Myometrial cell (primary cell): ENCODE measurements around the gene DIRAS1. TPM values are rescaled to one million over a fixed set of nuclear protein-coding genes. Genes with fewer than 3 reads are reported as not detected.

Experiments used
- total RNA-seq: library from RNA; depleted of rRNA; stranded (reverse); fragments of >200 nt; gene quantifications from 2 replicates; pipeline ENCODE4 v1.2.3, GENCODE V29; 2015

Gene DIRAS1, protein sequence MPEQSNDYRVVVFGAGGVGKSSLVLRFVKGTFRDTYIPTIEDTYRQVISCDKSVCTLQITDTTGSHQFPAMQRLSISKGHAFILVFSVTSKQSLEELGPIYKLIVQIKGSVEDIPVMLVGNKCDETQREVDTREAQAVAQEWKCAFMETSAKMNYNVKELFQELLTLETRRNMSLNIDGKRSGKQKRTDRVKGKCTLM
- total RNA-seq = 0.35 TPM in 1 of 2 replicates, not detected in the other

DNA sequence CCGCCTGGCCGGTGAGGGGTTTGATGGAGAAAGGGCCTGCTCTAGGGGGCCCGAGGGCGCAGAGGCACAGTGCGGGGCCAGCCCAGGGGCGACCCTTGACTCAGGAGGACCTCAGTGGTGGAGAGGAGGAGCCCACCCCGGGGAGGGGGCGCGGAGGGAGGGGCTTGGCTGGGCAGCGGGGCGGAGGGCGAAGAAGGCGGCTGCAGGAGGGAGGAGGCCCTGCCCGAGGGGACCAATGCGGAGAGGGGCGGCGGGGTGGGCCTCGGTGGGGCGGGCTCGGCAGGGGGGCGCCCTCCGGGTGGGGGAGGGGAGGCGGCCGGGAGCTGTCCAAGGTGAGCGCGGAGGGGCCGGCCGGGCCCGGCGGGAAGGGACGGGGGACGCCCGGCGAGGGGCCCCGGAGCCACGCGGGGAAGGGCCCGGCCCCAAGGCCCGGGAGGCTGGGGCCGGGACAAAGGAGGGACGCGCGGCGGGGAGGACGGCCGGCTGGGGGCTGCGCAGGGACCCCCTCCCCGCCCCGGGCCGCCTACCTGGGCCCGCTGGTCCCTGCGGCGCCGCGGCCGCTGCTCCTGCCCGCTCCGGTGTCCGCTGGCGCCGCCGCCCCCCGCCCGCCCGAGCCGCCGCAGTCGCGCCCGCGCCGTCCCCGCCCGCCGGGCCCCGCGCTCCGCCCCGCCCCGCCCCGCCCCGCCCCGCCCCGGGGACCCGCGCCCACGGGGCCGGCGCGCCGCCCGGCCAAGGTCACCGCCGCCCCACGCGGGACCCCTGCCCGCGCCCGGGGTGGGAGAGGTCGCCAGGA is at the start of gene DIRAS1:
TSS of gene DIRAS1 (minus strand) at position 596 of the 793 bp plus-strand sequence. CDS start 3,566 bp downstream, outside the sequence.

DNA sequence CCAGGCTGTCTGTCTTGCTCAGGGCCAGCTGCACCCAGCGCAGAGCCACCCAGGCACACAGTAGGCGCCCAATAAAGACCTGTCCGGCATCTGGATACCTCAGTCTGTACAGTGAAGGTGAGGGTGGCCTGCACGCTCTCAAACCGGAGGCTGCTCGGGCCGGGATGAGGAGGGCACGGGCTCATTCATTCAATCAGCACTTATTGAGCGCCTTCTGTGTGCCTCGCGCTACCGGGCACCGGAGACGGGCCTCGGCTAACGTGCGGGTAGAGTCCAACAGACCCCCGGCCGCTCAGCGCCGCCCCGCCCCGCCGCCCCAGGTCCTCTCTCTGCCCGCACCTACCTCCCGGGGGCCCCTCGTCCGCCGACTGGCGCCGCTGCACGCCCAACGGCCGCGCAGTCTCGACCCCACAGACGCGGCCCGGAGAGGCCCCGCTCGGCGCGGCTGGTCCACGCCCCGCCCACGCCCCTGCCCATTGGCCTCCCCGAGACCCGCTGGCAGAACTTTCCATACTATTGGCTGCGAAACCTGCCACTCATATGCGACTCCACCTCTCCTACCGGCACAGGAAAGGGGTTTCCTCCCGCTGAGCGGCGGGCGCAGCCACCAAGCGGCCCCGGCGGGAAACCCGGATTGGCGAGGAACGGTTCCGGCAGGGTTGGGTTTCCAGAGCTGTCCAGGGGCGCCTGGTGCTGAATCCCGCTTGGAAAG is 18.6 kb upstream of the DIRAS1 start, which contains the start of gene SLC39A3:
TSS of gene SLC39A3 (minus strand) at position 416 of the 712 bp plus-strand sequence. CDS start 2,760 bp downstream, outside the sequence.

DNA sequence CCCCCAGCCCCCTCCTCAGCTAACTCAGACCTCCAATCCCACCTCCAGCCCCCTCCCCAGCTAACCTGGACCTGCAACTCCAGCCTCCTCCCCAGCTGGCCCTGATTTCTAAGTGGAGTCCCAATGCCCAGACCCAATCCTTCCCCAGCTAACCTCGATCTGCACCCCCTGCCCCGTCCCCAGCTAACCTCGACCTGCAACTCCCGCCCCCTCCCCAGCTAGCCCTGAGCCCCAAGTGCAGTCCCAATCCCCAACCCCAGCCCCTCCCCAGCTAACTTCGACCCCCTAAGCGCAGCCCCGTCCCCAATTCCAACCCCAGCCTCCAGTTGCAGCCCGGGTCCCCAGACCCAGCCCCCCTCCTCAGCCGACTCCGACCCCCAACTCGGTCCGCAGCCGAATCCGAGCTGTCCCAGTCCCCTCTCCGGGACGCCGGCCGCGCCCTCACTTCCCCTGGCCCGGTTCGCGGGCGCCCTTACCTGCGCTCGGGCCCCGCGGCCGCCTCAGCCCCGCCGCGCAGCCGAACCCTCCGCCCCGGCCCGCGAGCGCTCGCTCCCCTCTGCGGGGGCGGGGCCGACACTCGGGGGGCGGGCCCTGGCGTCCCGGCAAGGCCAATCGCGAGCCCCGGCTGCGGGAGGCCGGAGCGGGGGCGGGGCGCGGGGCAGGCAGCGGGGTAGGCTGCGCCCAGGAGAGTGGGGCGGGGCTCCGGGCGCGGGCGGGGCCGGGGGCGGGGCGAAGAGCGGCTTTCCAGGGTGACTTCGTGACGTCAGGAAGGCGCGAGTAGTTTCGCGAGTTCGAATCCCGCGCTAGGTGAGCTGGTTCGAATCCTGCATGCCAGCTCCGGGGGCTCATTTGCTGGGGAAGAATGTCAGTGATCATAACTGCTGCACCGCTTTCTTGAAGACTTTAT is 18.7 kb downstream of the DIRAS1 start, which contains the start of gene GNG7:
TSS of gene GNG7 (minus strand) at position 525 of the 907 bp plus-strand sequence. CDS start 182,006 bp downstream, outside the sequence.

Other genes starting within 250 kb of the DIRAS1 start
- gene GADD45B, start 245.2 kb downstream of the DIRAS1 start, total RNA-seq = 57.9 and 60.4 TPM in 2 replicates
- under 0.01 TPM in 1 of 2 replicates, not detected in the other for gene GNG7, start 18.7 kb downstream of the DIRAS1 start, total RNA-seq
- gene SLC39A3, start 18.6 kb upstream of the DIRAS1 start, total RNA-seq = 34.6 and 65.7 TPM in 2 replicates
- 59.1 and 59.5 TPM in 2 replicates for gene SGTA, start 61.9 kb upstream of the DIRAS1 start, total RNA-seq
- gene THOP1, start 64.1 kb upstream of the DIRAS1 start, total RNA-seq = 141 and 171 TPM in 2 replicates
- 0.86 and 1.4 TPM in 2 replicates for gene ZNF554, start 98.5 kb upstream of the DIRAS1 start, total RNA-seq
- 2.0 and 2.3 TPM in 2 replicates for gene ZNF555, start 120.1 kb upstream of the DIRAS1 start, total RNA-seq
- gene ZNF556, start 146.0 kb upstream of the DIRAS1 start, total RNA-seq = not detected in 2 replicates
- 0.58 and 2.7 TPM in 2 replicates for gene ZNF57, start 179.6 kb upstream of the DIRAS1 start, total RNA-seq
- gene ZNF77, start 223.6 kb upstream of the DIRAS1 start, total RNA-seq = 2.0 and 3.5 TPM in 2 replicates